Uterus (tissue), 2 donors: Measurements from ENCODE around the gene KIAA0825.

ENCODE experiments used
- CTCF ChIP-seq, 4 experiments: fragments of 200-600 bp in 2 of 4; fragments of 450-650 bp in 2 of 4; sonication (generic) in 2 of 4; IDR thresholded peaks; one replicate each; pipeline ENCODE4 v1.5.1; 2016 to 2019; ENCODE audit warnings: antibody characterized with exemption in 4 of 4, mild to moderate bottlenecking in 2 of 4, moderate library complexity in 1 of 4
- POLR2A ChIP-seq, 2 donors: fragments of 450-650 bp; IDR thresholded peaks; one replicate each; pipeline ENCODE4 v1.6.1; 2016; ENCODE audit warnings: antibody characterized with exemption in 2 of 2, mild to moderate bottlenecking in 1 of 2, moderate library complexity in 1 of 2

GRCh38 chr5:94240993-94241651 is 377.3 kb downstream of the KIAA0825 start:
- TF ChIP-seq CTCF (IDR thresholded peaks at IDR 0.05), result no peak
- no peak for TF ChIP-seq POLR2A (IDR thresholded peaks at IDR 0.05)
